H9 (cell line): Measurements from ENCODE around the gene LMTK2. TPM values are rescaled to one million over a fixed set of nuclear protein-coding genes. Genes with fewer than 3 reads are reported as not detected.
"Not testable (repeated sequence)": the region's sequence is repeated elsewhere in the genome, so short reads cannot be mapped to it uniquely, and the experiment has no call there.

Experiments
- DNase-seq: peaks from one replicate; pipeline ENCODE4 v3.0.0-alpha.2; 2017
- H2AFZ ChIP-seq: one replicate; pipeline ENCODE4 v1.6.1; 2013; ENCODE audit warnings: mild to moderate bottlenecking, low read length, control low read depth, moderate library complexity
- H2AK5ac ChIP-seq: 2 replicates; pipeline ENCODE4 v1.6.1; 2013; ENCODE audit warnings: low read length, control low read depth, mixed read lengths; ENCODE audit not compliant: insufficient read length
- H2BK120ac ChIP-seq: one replicate; pipeline ENCODE4 v1.6.1; 2013; ENCODE audit warnings: low read depth, mild to moderate bottlenecking, low read length, control low read depth, inconsistent platforms; ENCODE audit not compliant: poor library complexity, severe bottlenecking
- H2BK12ac ChIP-seq: 2 replicates; pipeline ENCODE4 v1.6.1; 2013; ENCODE audit warnings: low read length, control low read depth, mixed read lengths, low read depth; ENCODE audit not compliant: insufficient read length
- H2BK15ac ChIP-seq: 2 replicates; pipeline ENCODE4 v1.6.1; 2013; ENCODE audit warnings: low read depth, low read length, control low read depth
- H2BK20ac ChIP-seq: one replicate; pipeline ENCODE4 v1.6.1; 2013; ENCODE audit warnings: low read depth, mild to moderate bottlenecking, low read length, control low read depth, inconsistent platforms; ENCODE audit not compliant: poor library complexity, severe bottlenecking
- H2BK5ac ChIP-seq: 2 replicates; pipeline ENCODE4 v1.6.1; 2013; ENCODE audit warnings: low read length, control low read depth, mixed read lengths; ENCODE audit not compliant: insufficient read length
- H3K14ac ChIP-seq: 2 replicates; pipeline ENCODE4 v1.6.1; 2013; ENCODE audit warnings: low read length, control low read depth; ENCODE audit not compliant: insufficient read depth
- H3K18ac ChIP-seq: 2 replicates; pipeline ENCODE4 v1.6.1; 2013; ENCODE audit warnings: low read depth, mild to moderate bottlenecking, mixed read lengths, low read length, control low read depth; ENCODE audit not compliant: insufficient read length
- H3K23ac ChIP-seq: 2 replicates; pipeline ENCODE4 v1.6.1; 2013; ENCODE audit warnings: low read length, control low read depth, mixed read lengths, low read depth; ENCODE audit not compliant: insufficient read length
- H3K23me2 ChIP-seq: 2 replicates; pipeline ENCODE4 v1.6.1; 2013; ENCODE audit warnings: low read depth, mild to moderate bottlenecking, mixed read lengths, low read length, control low read depth; ENCODE audit not compliant: insufficient read length, poor library complexity, severe bottlenecking
- H3K27ac ChIP-seq: 2 replicates; pipeline ENCODE4 v1.5.1; 2013; ENCODE audit warnings: low read length, control low read depth, mixed read lengths, low read depth; ENCODE audit not compliant: insufficient read length
- H3K27me3 ChIP-seq: 2 replicates; pipeline ENCODE4 v1.6.1; 2013; ENCODE audit warnings: low read length, control low read depth, inconsistent platforms; ENCODE audit not compliant: insufficient read depth
- H3K4ac ChIP-seq: 2 replicates; pipeline ENCODE4 v1.6.1; 2013; ENCODE audit warnings: low read depth, mild to moderate bottlenecking, control low read depth, inconsistent platforms, low read length, moderate library complexity
- H3K4me1 ChIP-seq: 2 replicates; pipeline ENCODE4 v1.6.1; 2013; ENCODE audit warnings: low read length, control low read depth, inconsistent platforms; ENCODE audit not compliant: insufficient read depth
- H3K4me2 ChIP-seq: 2 replicates; pipeline ENCODE4 v1.6.1; 2013; ENCODE audit warnings: low read length, control low read depth, mixed read lengths; ENCODE audit not compliant: insufficient read length, insufficient read depth
- H3K56ac ChIP-seq: 2 replicates; pipeline ENCODE4 v1.6.1; 2013; ENCODE audit warnings: low read depth, mild to moderate bottlenecking, mixed read lengths, low read length, control low read depth; ENCODE audit not compliant: insufficient read length
- H3K79me1 ChIP-seq: 2 replicates; pipeline ENCODE4 v1.6.1; 2013; ENCODE audit warnings: low read depth, mild to moderate bottlenecking, moderate library complexity, low read length, control low read depth, inconsistent platforms; ENCODE audit not compliant: insufficient read depth, poor library complexity, severe bottlenecking
- H3K79me2 ChIP-seq: 2 replicates; pipeline ENCODE4 v1.6.1; 2013; ENCODE audit warnings: low read length, control low read depth, inconsistent platforms; ENCODE audit not compliant: insufficient read depth
- H3K9ac ChIP-seq: 2 replicates; pipeline ENCODE4 v1.6.1; 2013; ENCODE audit warnings: low read length, control low read depth, mixed read lengths; ENCODE audit not compliant: insufficient read length; ENCODE audit errors: extremely low read depth
- H3K9me3 ChIP-seq: one replicate; pipeline ENCODE4 v1.6.1; 2013; ENCODE audit warnings: low read depth, low read length, inconsistent platforms; ENCODE audit not compliant: control insufficient read depth
- H3T11ph ChIP-seq: one replicate; pipeline ENCODE4 v1.6.1; 2013; ENCODE audit warnings: mild to moderate bottlenecking, low read length, control low read depth, inconsistent platforms
- H4K20me1 ChIP-seq: one replicate; pipeline ENCODE4 v1.6.1; 2013; ENCODE audit not compliant: control insufficient read depth, insufficient read length, insufficient read depth
- H4K5ac ChIP-seq: 2 replicates; pipeline ENCODE4 v1.6.1; 2013; ENCODE audit warnings: low read depth, mild to moderate bottlenecking, mixed read lengths, low read length, control low read depth; ENCODE audit not compliant: insufficient read length
- H4K8ac ChIP-seq: replicated peaks from 2 replicates; pipeline ENCODE4 v1.6.1; 2013; ENCODE audit warnings: low read length, control low read depth, mixed read lengths, low read depth; ENCODE audit not compliant: insufficient read length
- H4K91ac ChIP-seq: 2 replicates; pipeline ENCODE4 v1.6.1; 2013; ENCODE audit warnings: low read depth, mild to moderate bottlenecking, moderate library complexity, mixed read lengths, low read length, control low read depth; ENCODE audit not compliant: insufficient read length
- H3K27ac Mint-ChIP-seq, 3 experiments: 2 replicates in 2 of 3; 3 replicates in 1 of 3; pipeline ENCODE4 v1.8.0; 2020 to 2021; ENCODE audit warnings: mixed read lengths in 3 of 3, mild to moderate bottlenecking in 1 of 3, moderate library complexity in 1 of 3
- H3K27me3 Mint-ChIP-seq: 2 replicates; pipeline ENCODE4 v1.8.0; 2021; ENCODE audit warnings: low read depth, mild to moderate bottlenecking, moderate library complexity, mixed read lengths
- H3K36me3 Mint-ChIP-seq, 3 experiments: 2 replicates in 2 of 3; 3 replicates in 1 of 3; pipeline ENCODE4 v1.8.0; 2020 to 2021; ENCODE audit warnings: low read depth in 3 of 3, mixed read lengths in 3 of 3; ENCODE audit not compliant: insufficient read depth in 1 of 3
- H3K4me1 Mint-ChIP-seq, 2 experiments: 2 replicates each; pipeline ENCODE4 v1.8.0; 2020; ENCODE audit warnings: mixed read lengths in 2 of 2
- H3K4me3 Mint-ChIP-seq, 2 experiments: 2 replicates in 1 of 2; 3 replicates in 1 of 2; pipeline ENCODE4 v1.8.0; 2020 to 2021; ENCODE audit warnings: mild to moderate bottlenecking in 2 of 2, mixed read lengths in 2 of 2, moderate library complexity in 1 of 2
- H3K9me3 Mint-ChIP-seq, 2 experiments: 2 replicates in 1 of 2; 3 replicates in 1 of 2; pipeline ENCODE4 v1.8.0; 2020; ENCODE audit warnings: mild to moderate bottlenecking in 2 of 2, mixed read lengths in 2 of 2, moderate library complexity in 1 of 2
- CTCF ChIP-seq: fragments of 200-600 bp; sonication (generic); conservative IDR thresholded peaks from 3 replicates; pipeline ENCODE4 v1.8.0; 2021; ENCODE audit warnings: antibody characterized with exemption, mild to moderate bottlenecking
- WGBS: extraction: QIAGEN DNeasy Blood & Tissue Kit; methylation state at CpG from one replicate; pipeline ENCODE4 v1.1.7; 2013; ENCODE audit warnings: missing lambda C conversion rate, low lambda C conversion rate, mixed read lengths; ENCODE audit not compliant: insufficient read length; ENCODE audit errors: extremely low coverage; 5-methylcytosine and 5-hydroxymethylcytosine counted together
- total RNA-seq: library from RNA; stranded (reverse); gene quantifications from 2 replicates; pipeline ENCODE4 v1.2.1, GENCODE V29; 2021

The LMTK2 gene
- total RNA-seq, 1 experiment from 2014 or later: 24.9 TPM

- no peak overlapping the region for H3T11ph ChIP-seq
- peaks cover 0 to 5% of the 10 kb centered on the region in 2 experiments; a peak in 2 of 4 replicates for H3K4me1 Mint-ChIP-seq
- H4K20me1 ChIP-seq: no peaks in the 10 kb centered on the region
- H3K27ac ChIP-seq: no peak overlapping the region
- H2BK12ac ChIP-seq: no peak overlapping the region
- no peaks in the 10 kb centered on the region for H3K27me3 ChIP-seq
- WGBS: no CpG with 5 or more reads among the region's 41 CpGs
- H2BK15ac ChIP-seq: no peak overlapping the region
- no peak overlapping the region for H3K4me2 ChIP-seq
- H2BK120ac ChIP-seq: no peak overlapping the region
- H3K56ac ChIP-seq: no peak overlapping the region
- H2BK20ac ChIP-seq: no peak overlapping the region
- no peak overlapping the region for H2AK5ac ChIP-seq
- H4K91ac ChIP-seq: no peak overlapping the region
- no peak overlapping the region for H3K18ac ChIP-seq
- no peak for DNase-seq
- no peak overlapping the region for H2BK5ac ChIP-seq
- no peak overlapping the region for H3K23ac ChIP-seq
- no peak overlapping the region for H3K4ac ChIP-seq
- H3K9me3 Mint-ChIP-seq: no peaks in the 10 kb centered on the region
- TF ChIP-seq CTCF: no peak
- H3K27ac Mint-ChIP-seq: peak overlapping the region in 2 of 3 experiments; percentile 11 to 40; a peak in 2 of 7 replicates
- no peak overlapping the region for H4K5ac ChIP-seq
- H3K79me2 ChIP-seq: no peaks in the 10 kb centered on the region
- no peaks in the 10 kb centered on the region for H3K36me3 Mint-ChIP-seq
- H3K14ac ChIP-seq: no peak overlapping the region
- no peaks in the 10 kb centered on the region for H3K27me3 Mint-ChIP-seq
- H3K4me3 Mint-ChIP-seq: no peak overlapping the region
- H2AFZ ChIP-seq: no peak overlapping the region
- no peak overlapping the region for H3K9ac ChIP-seq
- no peaks in the 10 kb centered on the region for H3K79me1 ChIP-seq
- no peaks in the 10 kb centered on the region for H3K9me3 ChIP-seq
- no peak overlapping the region for H4K8ac ChIP-seq
- H3K4me1 ChIP-seq: no peaks in the 10 kb centered on the region
- H3K23me2 ChIP-seq: no peaks in the 10 kb centered on the region
Measured at GRCh38 chr7:98217623-98218582, 111.2 kb downstream of the LMTK2 start.

- not testable (repeated sequence) for H3K23me2 ChIP-seq, H3K18ac ChIP-seq, H2BK120ac ChIP-seq, H3K9me3 Mint-ChIP-seq, H3K27ac ChIP-seq, H2BK20ac ChIP-seq, H2AK5ac ChIP-seq, H4K8ac ChIP-seq, H3K4me2 ChIP-seq, H2AFZ ChIP-seq, H3K56ac ChIP-seq, DNase-seq, H3K4ac ChIP-seq, H3K14ac ChIP-seq, H3K27me3 Mint-ChIP-seq, H3K9me3 ChIP-seq, H3K27ac Mint-ChIP-seq, H3K79me1 ChIP-seq, H2BK5ac ChIP-seq, H3K36me3 Mint-ChIP-seq, H3K4me1 ChIP-seq, H4K91ac ChIP-seq, H3K4me3 Mint-ChIP-seq, H3K79me2 ChIP-seq, H3K23ac ChIP-seq, H3K27me3 ChIP-seq, H2BK15ac ChIP-seq, H4K20me1 ChIP-seq, H4K5ac ChIP-seq, H3K4me1 Mint-ChIP-seq, H3T11ph ChIP-seq, H3K9ac ChIP-seq, H2BK12ac ChIP-seq
- no CpG with 5 or more reads among the region's 6 CpGs for WGBS
Measured at GRCh38 chr7:98219382-98219781, 112.7 kb downstream of the LMTK2 start.
